ENCODE results near the gene PEAR1. TPM values are rescaled to one million over a fixed set of nuclear protein-coding genes. Genes with fewer than 3 reads are reported as not detected.
A peak's percentile ranks its signal among the peaks of the same experiment; 100 is the strongest.

Gene PEAR1
- total and polyA plus RNA-seq, 2 of the 8 experiments (the other 6 are each of a cell fraction or from before 2014, with no cell fraction given): 0.63 to 0.71 TPM

- TF ChIP-seq KDM1A (IDR thresholded peaks at IDR 0.05; ENCODE audit: borderline replicate concordance, low read length): peak; percentile 14; the same call in 1 of the 2 replicates
- TF ChIP-seq SIN3A (conservative IDR thresholded peaks at IDR 0.05 in 1 of 2, IDR thresholded peaks at IDR 0.05 in 1 of 2; ENCODE audit: low read depth in 1 of 2, low read length in 2 of 2): 0 out of 4 replicates have a peak, but pooled peaks have one; percentile 44 to 58
- TF ChIP-seq EGR1 (IDR thresholded peaks at IDR 0.05; ENCODE audit: borderline replicate concordance, low read depth, low read length): peak; percentile 32; the same call in 1 of the 2 replicates
- peak; percentile 65 for TF ChIP-seq KDM4A (IDR thresholded peaks at IDR 0.05; ENCODE audit: low read depth, low read length, severe bottlenecking)
- 0 out of 2 replicates have a peak, but pooled peaks have one; percentile 8 for TF ChIP-seq YY1 (IDR thresholded peaks at IDR 0.05; ENCODE audit: low read depth, low read length)
- TF ChIP-seq RNF2 (IDR thresholded peaks at IDR 0.05; ENCODE audit: borderline replicate concordance, low read depth, low read length, missing control alignments, poor library complexity, severe bottlenecking): peak; percentile 70
- peak; percentile 64 for TF ChIP-seq CREB1 (IDR thresholded peaks at IDR 0.05)
- TF ChIP-seq TCF12 (IDR thresholded peaks at IDR 0.05; ENCODE audit: low read depth, low read length): no peak
- TF ChIP-seq E2F6 (IDR thresholded peaks at IDR 0.05): peak; percentile 58; the same call in 1 of the 2 replicates
- peak; percentile 90 to 96 (median 93) for TF ChIP-seq CTCF (IDR thresholded peaks at IDR 0.05; ENCODE audit: control extremely low read depth in 1 of 3, insufficient read depth in 1 of 3, low read depth in 1 of 3, low read length in 3 of 3)
- TF ChIP-seq TEAD4 (IDR thresholded peaks at IDR 0.05; ENCODE audit: low read depth, low read length): peak; percentile 32; the same call in 1 of the 2 replicates
- TF ChIP-seq ATF3 (IDR thresholded peaks at IDR 0.05; ENCODE audit: insufficient read depth, low read depth, low read length): no peak
- peak; percentile 92 for TF ChIP-seq BACH1 (IDR thresholded peaks at IDR 0.05; ENCODE audit: low read length)
- peak; percentile 83 to 93; a peak in 3 of 4 replicates for TF ChIP-seq HDAC2 (IDR thresholded peaks at IDR 0.05; ENCODE audit: borderline replicate concordance in 1 of 2, low read depth in 2 of 2, low read length in 2 of 2)
Measured at GRCh38 chr1:156920233-156921052, 26.9 kb downstream of the PEAR1 start, which contains the start of gene LRRC71 (continued).
